Astrocyte (in vitro differentiated cells and primary cell): Measurements from ENCODE around the gene RNF2.

ENCODE experiments used
- CTCF ChIP-seq: IDR thresholded peaks from 2 replicates; pipeline ENCODE4 v1.5.1; 2011; ENCODE audit warnings: low read depth, mild to moderate bottlenecking, inconsistent platforms, low read length, moderate library complexity; ENCODE audit not compliant: insufficient read depth
- EZH2 ChIP-seq: IDR thresholded peaks from 2 replicates; pipeline ENCODE4 v1.6.1; 2012; ENCODE audit warnings: mild to moderate bottlenecking, low read length, inconsistent platforms; ENCODE audit not compliant: insufficient read depth

GRCh38 chr1:185129708-185130107, 84.3 kb downstream of the RNF2 start:
- TF ChIP-seq CTCF (no peak), EZH2 (no peak)
